HEK293T (cell line): Measurements from ENCODE around the gene STRADB.

Experiments used
- HDGF ChIP-seq: fragments of 450-650 bp; IDR thresholded peaks from 2 replicates; pipeline ENCODE4 v1.6.1; 2017; ENCODE audit warnings: antibody characterized with exemption, borderline replicate concordance
- ZNF384 ChIP-seq: fragments of 450-650 bp; IDR thresholded peaks from 2 replicates; pipeline ENCODE4 v1.6.1; 2016

DNA sequence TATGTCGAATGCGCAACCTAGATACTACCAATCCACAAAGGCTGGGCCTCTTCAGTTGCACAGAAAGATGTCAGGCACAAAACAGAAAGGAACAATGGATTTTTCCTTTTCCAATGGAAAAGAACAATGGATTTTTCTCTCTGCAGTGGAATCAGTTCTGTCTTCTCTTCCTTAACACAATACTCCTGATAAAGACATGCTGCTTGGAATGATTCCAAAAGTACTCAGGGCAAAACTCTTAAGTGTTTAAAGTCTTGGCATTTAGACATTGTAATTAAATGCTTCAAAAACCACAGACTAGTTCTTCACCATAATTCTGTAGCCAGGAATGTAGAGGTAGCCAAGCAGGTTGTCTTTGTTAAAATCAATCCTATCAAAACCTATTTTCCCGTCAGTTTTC is 47.7 kb upstream of the STRADB start:
- no peak for TF ChIP-seq HDGF
- no peak for TF ChIP-seq ZNF384
